ENCODE measurements around the gene EVC.

EVC gene

DNA sequence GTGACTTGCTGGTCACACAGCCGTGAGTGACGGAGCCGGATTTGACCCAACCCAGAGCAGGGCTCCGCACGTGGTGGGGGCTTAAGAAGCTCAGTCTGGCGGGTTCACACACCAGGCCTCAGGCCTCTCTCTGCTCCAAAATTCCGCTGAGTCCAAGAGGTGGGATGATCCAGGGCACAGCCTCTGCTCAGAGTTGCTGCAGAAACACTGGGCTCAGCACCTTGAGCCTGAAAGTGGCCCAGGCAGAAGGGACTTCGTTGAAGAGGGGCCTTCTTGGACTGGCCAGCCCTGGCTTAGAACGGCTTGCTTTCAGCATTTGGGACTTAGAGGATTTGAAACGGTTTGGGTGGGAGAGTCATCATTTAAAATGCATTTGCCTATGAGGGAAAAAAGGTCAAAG is 21.2 kb downstream of the EVC start:
- DNase-seq (ENCODE audit: low spot score): no peak

- no peak for DNase-seq (ENCODE audit: low spot score)
Measured at GRCh38 chr4:5734853-5735252, 23.9 kb downstream of the EVC start.

DNA sequence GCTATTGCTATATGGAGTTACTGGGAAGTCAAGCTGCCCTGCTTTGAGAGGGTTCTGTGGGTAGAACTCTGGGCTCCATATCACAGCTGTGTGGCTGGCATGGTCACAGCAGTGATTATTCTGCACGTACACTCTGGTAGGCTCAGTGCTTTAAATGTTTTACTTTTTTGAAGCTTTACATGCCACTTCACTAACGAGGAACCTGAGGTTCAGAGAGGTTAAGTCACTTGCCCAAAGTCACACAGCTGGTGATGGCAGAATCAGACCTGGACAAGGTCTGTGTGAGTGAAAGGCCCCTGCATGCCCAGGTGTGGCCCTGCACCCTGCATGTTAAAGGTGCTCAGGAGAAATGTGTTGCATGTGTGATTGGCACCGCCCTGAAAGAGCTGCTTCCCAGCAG is 24.5 kb downstream of the EVC start:
- DNase-seq (ENCODE audit: low spot score): no peak

DNA sequence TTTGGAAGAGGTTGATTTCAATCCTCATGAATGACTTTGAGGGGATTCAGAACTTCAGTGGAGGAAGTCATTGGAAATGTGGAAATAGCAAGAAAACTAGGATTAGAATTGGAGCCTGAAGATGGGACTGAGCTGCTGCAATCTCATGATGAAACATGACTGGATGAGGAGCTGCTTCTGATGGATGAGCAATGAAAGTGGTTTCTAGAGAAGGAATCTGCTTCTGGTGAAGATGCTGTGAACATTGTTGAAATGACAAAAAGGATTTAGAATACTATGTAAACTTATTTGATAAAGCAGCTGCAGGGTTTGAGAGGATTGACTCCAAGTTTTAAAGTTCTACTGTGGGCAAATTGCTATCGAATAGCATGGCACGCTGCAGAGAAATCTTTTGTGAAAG is 27.1 kb downstream of the EVC start:
- no peak for DNase-seq (ENCODE audit: low spot score)

- DNase-seq (ENCODE audit: low spot score): no peak
Measured at GRCh38 chr4:5742388-5742787, 31.4 kb downstream of the EVC start.

DNA sequence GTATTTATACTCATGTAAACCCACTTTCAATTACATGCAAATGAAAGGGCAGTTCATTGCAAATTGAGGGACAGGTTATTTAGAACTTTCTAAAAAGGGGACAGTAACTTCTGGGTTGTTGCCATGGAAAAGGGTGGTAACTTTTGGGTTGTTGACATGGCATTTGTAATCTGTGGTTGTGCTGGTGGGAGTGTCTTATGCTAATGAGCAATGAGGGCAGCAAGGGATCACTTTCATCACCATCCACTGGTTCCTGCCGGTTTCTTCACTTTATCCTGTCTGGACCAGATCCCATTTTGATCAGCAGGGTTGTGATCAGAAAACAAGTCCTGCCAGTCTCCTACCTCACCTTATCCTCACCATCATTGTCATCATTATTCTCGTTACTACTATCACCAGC is 32.0 kb downstream of the EVC start:
- DNase-seq (ENCODE audit: low spot score): no peak

GRCh38 chr4:5746250-5746649 is 35.2 kb downstream of the EVC start:
- no peak for DNase-seq (ENCODE audit: low spot score)

DNA sequence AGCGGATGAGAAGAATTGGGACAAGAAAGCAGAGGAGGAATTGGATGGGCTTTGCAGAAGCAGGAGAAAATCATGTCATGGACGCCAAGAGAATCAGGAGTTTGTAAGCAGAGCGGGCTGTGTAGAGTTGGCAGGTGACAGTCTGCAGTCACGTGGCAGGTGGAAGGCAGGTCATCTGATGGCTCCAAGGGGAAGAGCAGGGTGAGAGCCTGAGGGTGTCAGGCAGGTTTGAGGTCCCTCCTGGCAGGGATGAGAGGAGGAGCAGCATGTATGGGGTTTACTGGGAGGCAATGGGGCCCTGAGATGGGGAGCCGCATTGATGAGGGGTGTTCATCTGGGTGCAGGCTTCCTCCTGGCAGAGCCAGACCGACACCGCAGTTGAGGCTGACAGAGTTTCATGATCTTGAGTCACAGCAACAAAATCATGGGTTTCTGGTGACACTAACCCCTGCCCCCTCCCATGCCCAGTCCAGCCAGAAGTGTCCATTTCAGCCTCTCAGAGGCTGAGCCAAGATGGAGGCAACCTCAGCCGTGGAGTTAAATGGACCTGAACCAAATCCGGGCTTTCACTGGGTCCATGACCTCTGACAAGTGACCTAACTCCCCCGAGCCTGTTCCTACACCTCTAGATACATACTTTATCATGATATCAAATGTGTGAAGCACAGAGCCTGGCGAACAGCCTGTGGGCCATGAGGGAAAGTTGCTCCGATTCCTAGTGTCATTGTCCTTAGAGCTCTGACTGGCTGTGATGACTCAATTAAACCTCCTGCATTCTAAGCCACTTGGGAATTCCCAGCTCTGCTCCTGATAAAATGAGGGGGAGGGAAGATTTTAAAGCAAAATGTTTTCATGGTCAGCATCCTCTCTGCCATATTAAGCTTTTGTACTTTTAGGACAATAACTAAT is 36.1 kb downstream of the EVC start:
- peak; percentile 79 for DNase-seq (ENCODE audit: low spot score)

DNA sequence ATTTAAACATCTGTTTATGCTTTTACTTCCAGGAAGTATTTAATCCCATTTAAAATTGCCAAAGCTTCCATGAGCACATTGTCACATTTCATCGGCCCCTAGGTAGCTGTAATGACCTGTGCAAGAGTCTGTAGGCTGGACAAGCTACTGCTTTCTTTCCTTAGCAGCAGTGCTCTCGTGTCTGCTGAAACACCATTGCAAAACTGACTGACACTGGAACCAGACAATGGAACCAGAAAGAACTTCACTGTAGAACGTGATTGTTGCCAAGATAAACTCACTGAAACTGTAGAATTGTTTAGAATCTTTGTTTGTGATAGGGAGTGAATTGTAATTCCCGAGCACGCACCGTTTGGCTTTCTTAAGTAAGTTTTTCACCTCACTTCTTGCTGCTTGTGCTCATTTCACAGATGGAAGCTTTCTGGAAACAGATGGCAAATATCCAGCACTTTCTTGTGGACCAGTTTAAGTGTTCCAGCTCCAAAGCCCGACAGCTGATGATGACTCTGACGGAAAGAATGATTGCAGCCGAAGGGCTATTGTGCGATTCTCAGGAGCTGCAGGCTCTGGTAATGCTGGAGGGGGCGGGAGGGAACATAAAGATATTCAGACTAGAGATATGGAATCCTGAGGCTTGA is 36.9 kb downstream of the EVC start:
- peak; percentile 86 for DNase-seq (ENCODE audit: low spot score)

DNA sequence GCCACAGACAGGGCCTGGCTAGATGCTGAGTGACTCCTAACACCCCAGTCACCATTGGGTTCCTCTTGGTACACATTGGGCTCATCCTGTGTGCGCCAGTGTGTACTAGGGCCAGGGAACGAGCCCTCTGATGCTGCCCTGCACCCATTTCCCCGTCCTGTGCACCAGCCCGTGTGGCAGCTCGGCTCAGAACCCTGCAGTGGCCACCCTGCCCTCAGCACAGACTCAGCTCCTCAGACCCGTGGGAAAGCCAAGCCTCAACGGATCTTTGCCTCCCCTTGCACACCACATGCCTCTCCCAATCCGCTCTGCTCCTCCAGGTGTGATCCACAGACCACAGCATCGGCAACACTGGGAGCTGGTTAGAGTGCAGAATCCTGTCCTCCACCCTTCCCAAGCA is 38.6 kb downstream of the EVC start:
- no peak for DNase-seq (ENCODE audit: low spot score)

GRCh38 chr4:5750052-5750945 is 39.3 kb downstream of the EVC start:
- no peak for DNase-seq (ENCODE audit: low spot score)

DNA sequence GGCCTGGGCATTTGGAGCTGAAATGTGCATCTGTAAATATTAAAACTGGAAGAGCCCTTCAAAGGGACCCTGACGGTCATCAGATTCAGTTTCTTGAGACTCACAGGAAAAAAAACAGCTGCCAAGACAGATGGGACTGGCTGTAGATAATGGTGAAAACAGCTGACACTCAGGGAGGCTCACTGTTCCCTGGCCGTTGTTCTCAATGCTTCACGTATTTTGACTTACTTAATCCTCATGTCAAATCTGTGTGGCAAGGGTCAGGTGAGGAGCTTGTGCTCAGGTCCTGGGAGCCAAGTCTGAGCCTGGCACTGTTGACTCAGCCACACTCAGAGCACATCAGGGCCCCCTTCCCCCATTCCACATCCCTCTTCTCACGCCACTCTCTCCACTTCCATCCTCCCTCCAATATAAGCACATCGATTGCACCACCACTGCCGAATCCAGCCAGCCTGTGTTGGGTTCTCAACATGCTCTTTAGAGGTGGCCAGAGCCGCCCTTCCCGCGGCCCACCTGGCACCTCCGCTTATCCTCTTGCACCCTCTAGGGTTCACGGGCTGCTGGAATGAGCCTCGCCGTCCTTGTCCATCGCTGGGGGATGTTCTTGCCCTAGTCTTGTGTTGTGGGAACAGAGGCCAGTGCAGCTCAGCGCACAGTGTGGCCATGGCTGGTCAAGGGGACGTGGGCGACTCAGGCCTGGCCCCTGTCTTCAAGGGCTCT is 40.1 kb downstream of the EVC start:
- no peak for DNase-seq (ENCODE audit: low spot score)

GRCh38 chr4:5751666-5752375 is 40.8 kb downstream of the EVC start:
- DNase-seq (ENCODE audit: low spot score): no peak

GRCh38 chr4:5752376-5753184 is 41.6 kb downstream of the EVC start:
- DNase-seq (ENCODE audit: low spot score): peak; percentile 95

DNA sequence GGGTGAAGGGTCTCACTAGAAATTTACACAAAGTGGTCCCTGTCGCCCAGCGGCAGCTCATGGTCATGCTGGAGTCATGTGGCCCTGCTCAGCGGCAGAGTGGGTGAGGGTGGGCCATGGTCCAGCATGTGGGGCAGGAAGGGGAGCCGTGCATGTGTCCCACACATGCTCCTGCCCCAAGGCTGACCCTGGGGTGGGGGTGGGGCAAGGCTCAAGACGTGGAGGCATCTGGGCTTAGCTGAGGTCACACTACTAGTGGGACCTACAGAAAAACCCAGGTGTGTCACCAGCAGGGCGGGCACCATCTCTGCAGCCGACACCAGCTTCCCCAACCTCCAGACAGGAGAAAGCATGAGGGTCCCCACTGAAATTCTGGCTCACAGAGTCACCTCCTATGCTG is 42.4 kb downstream of the EVC start:
- DNase-seq (ENCODE audit: low spot score): peak; percentile 82

DNA sequence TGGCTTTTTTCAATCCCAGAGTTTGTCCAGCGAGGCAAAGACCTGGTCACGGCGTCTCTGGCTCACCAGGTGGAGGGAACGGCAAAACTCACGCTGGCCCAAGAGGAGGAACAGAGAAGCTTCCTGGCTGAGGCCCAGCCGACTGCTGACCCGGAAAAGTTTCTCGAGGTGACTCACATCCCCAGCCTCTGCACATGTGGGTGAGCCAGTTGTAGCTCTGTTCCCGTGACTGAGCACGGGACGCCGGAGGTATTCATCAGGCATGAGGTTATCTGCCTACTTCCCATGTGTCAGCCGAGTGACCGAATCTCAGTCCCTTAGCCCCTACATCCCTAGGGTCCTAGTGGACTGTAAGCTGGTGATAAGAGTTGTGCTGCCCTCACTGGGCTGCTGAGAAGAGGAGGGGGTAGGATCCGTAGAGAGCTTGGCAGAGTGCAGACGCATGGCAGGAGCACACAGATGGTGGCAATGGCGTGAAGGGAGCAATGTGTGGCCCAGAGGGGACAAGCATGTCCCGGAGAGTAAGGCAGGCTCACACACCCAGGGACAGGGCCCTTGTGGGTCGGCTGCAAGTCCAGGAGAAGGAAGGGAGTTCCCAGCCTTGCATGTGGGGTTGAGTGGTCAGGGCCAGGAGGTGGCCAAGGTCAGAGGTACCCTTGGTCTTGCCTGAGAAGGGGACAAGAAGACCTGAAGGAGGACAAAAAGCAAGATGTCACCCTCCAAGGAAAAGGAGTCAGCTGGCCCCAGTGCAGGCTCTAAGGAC is 42.9 kb downstream of the EVC start:
- peak; percentile 97 for DNase-seq (ENCODE audit: low spot score)

DNA sequence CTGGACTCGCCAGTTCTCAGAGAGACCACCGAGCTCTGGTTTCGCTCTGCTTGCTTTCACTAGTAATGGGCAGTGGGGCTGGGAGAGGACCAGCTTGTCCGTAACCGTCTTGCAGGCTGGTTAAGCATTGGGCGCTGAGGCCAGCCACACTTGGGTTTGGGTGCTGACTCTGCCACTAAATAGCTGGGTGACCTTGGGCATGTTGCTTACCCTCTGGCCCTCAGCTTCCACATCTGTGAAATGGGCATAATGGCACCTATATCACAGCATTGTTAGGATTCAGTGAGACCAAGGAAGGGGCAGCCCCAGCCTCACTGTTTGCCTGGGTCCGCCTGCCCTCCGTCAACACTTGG is 43.5 kb downstream of the EVC start:
- no peak for DNase-seq (ENCODE audit: low spot score)

DNA sequence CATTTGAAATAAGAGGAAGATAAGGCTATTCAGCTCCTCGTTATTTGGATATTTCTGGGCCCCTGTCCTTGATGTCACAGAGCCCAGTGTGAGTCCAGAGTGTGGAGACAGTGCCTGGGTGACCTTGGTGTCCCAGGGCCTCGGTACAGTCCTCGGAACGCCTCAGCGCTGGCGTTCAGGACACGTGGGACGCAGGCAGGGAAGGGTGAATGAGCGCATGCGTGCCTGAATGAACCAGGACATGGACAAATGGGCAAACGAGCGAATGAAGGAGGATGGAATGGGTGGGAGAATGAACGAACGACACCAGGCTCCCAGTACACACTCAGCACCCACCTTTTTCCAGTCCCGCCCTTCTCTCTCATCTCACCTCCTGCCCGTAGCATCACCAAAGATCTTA is 44.2 kb downstream of the EVC start:
- no peak for DNase-seq (ENCODE audit: low spot score)

- DNase-seq (ENCODE audit: low spot score): no peak
Measured at GRCh38 chr4:5755679-5756078, 44.7 kb downstream of the EVC start.

DNA sequence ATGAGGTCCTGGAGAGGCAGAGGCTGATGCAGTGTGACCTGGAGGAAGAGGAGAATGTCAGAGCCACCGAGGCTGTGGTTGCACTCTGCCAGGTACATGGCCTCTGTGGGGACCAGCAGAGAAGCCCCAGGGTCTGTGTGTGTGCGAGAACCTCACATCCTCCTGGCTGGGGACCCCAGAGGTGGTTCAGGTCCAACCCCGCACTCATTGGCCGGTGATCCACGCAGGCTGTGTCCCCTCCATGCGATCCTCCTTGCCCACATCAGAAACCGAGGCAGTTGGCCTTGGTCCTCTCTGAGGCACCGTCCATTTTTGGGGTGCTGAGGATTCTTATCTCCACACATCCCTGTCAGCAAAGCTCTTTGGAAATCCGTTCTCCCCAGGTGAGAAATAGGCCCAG is 45.3 kb downstream of the EVC start:
- DNase-seq (ENCODE audit: low spot score): no peak
